ENCODE results near the gene DUS4L. TPM values are rescaled to one million over a fixed set of nuclear protein-coding genes. Genes with fewer than 3 reads are reported as not detected.

DUS4L gene
- polyA plus RNA-seq, 1 donor from 2014 or later: 24.2 TPM

DNA sequence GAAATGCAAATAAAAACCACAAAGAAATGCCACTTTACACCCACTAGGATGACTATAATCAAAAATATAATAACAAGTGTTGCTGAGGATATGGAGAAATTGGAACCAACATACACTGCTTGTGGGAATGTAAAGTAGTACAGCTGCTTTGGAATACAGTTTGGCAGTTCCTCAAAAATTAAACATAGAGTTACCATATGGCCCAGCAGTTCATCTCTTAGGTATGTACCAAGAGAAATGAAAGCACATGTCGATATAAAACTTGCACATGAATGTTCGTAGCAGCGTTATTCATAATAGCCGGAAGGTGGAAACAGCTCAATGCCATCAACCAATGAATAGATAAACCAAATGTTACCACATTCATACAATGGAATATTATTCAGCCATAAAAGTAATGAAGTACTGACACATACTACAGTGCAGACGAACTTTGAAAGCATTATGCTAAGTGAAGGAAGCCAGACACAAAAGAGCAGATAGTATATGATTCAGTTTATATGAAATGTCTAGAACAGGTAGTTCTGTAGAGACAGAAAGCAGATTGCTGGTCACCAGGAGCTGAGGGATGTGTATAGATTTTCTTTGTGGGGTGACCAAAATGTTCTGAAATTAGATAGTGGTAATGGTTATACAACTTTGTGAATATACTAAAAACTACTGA is 28.7 kb downstream of the DUS4L start:
- Histone ChIP-seq H3K4me3 (ENCODE audit: low read length) (no peak overlapping the region), H4K20me1 (ENCODE audit: insufficient read depth) (no peaks in the 10 kb centered on the region), H3K27ac (ENCODE audit: low read length) (no peak overlapping the region), H3K9me2 (ENCODE audit: insufficient read depth, low read length) (no peaks in the 10 kb centered on the region), H3F3A (ENCODE audit: insufficient read depth, low read length, poor library complexity, severe bottlenecking) (no peaks in the 10 kb centered on the region), H3K9ac (ENCODE audit: low read length) (no peak overlapping the region), H3K9me3 (ENCODE audit: low read length) (no peaks in the 10 kb centered on the region), H3K27me3 (ENCODE audit: insufficient read depth, low read depth, low read length) (no peaks in the 10 kb centered on the region), H3K36me3 (ENCODE audit: insufficient read depth, low read length) (peaks cover 7% of the 10 kb centered on the region), H3K79me2 (replicated peaks; ENCODE audit: insufficient read depth, low read length) (no peaks in the 10 kb centered on the region), H3K4me2 (ENCODE audit: low read length) (no peak overlapping the region), H2AFZ (ENCODE audit: low read depth, low read length) (no peak overlapping the region)
- TF ChIP-seq EP300 (conservative IDR thresholded peaks at IDR 0.05; ENCODE audit: poor library complexity, severe bottlenecking): no peak
- no peak for TF ChIP-seq SMC3 (conservative IDR thresholded peaks at IDR 0.05; ENCODE audit: poor library complexity)
- TF ChIP-seq, protein P1, sequence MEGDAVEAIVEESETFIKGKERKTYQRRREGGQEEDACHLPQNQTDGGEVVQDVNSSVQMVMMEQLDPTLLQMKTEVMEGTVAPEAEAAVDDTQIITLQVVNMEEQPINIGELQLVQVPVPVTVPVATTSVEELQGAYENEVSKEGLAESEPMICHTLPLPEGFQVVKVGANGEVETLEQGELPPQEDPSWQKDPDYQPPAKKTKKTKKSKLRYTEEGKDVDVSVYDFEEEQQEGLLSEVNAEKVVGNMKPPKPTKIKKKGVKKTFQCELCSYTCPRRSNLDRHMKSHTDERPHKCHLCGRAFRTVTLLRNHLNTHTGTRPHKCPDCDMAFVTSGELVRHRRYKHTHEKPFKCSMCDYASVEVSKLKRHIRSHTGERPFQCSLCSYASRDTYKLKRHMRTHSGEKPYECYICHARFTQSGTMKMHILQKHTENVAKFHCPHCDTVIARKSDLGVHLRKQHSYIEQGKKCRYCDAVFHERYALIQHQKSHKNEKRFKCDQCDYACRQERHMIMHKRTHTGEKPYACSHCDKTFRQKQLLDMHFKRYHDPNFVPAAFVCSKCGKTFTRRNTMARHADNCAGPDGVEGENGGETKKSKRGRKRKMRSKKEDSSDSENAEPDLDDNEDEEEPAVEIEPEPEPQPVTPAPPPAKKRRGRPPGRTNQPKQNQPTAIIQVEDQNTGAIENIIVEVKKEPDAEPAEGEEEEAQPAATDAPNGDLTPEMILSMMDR (IDR thresholded peaks at IDR 0.05; ENCODE audit: poor library complexity, severe bottlenecking): no peak
- TF ChIP-seq POLR2AphosphoS5 (IDR thresholded peaks at IDR 0.05): no peak
- no peak for TF ChIP-seq EZH2 (IDR thresholded peaks at IDR 0.05; ENCODE audit: borderline replicate concordance, insufficient read depth, low read length, poor library complexity, severe bottlenecking)
- TF ChIP-seq RAD21 (conservative IDR thresholded peaks at IDR 0.05): no peak
- TF ChIP-seq TAF1 (IDR thresholded peaks at IDR 0.05; ENCODE audit: low read depth): no peak
- TF ChIP-seq, protein P2, sequence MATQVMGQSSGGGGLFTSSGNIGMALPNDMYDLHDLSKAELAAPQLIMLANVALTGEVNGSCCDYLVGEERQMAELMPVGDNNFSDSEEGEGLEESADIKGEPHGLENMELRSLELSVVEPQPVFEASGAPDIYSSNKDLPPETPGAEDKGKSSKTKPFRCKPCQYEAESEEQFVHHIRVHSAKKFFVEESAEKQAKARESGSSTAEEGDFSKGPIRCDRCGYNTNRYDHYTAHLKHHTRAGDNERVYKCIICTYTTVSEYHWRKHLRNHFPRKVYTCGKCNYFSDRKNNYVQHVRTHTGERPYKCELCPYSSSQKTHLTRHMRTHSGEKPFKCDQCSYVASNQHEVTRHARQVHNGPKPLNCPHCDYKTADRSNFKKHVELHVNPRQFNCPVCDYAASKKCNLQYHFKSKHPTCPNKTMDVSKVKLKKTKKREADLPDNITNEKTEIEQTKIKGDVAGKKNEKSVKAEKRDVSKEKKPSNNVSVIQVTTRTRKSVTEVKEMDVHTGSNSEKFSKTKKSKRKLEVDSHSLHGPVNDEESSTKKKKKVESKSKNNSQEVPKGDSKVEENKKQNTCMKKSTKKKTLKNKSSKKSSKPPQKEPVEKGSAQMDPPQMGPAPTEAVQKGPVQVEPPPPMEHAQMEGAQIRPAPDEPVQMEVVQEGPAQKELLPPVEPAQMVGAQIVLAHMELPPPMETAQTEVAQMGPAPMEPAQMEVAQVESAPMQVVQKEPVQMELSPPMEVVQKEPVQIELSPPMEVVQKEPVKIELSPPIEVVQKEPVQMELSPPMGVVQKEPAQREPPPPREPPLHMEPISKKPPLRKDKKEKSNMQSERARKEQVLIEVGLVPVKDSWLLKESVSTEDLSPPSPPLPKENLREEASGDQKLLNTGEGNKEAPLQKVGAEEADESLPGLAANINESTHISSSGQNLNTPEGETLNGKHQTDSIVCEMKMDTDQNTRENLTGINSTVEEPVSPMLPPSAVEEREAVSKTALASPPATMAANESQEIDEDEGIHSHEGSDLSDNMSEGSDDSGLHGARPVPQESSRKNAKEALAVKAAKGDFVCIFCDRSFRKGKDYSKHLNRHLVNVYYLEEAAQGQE (IDR thresholded peaks at IDR 0.05; ENCODE audit: borderline replicate concordance): no peak
- TF ChIP-seq MXI1 (conservative IDR thresholded peaks at IDR 0.05; ENCODE audit: poor library complexity, severe bottlenecking): no peak

DNA sequence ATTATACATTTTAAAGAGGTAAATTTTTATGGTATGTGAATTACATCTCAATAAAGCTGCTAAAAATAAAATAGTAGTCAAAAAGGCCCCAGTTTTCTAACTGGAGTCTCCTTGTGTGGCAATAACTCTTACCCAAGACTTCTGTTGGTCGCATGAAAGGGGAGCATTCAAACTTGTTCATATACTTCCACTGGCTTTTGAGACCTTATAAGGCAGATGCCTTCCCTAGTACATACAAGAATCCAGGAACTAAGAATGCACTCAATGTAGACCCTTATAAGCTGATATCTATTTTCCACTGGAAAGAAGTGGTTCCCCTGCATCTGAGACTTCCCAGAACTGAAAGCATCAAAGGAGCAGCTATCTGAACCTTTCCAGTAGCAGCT is 29.2 kb downstream of the DUS4L start:
- peaks cover 7% of the 10 kb centered on the region for H3K36me3 ChIP-seq (ENCODE audit: insufficient read depth, low read length)
- H3K9me2 ChIP-seq (ENCODE audit: insufficient read depth, low read length): no peaks in the 10 kb centered on the region
- no peak overlapping the region for H3K9ac ChIP-seq (ENCODE audit: low read length)
- no peak overlapping the region for H3K4me3 ChIP-seq (ENCODE audit: low read length)
- TF ChIP-seq SMC3 (conservative IDR thresholded peaks at IDR 0.05; ENCODE audit: poor library complexity) (no peak), RAD21 (conservative IDR thresholded peaks at IDR 0.05) (no peak), TAF1 (IDR thresholded peaks at IDR 0.05; ENCODE audit: low read depth) (no peak), EP300 (conservative IDR thresholded peaks at IDR 0.05; ENCODE audit: poor library complexity, severe bottlenecking) (no peak), MXI1 (conservative IDR thresholded peaks at IDR 0.05; ENCODE audit: poor library complexity, severe bottlenecking) (no peak)
- no peaks in the 10 kb centered on the region for H3K9me3 ChIP-seq (ENCODE audit: low read length)
- H3K27me3 ChIP-seq (ENCODE audit: insufficient read depth, low read depth, low read length): no peaks in the 10 kb centered on the region
- H3K79me2 ChIP-seq (replicated peaks; ENCODE audit: insufficient read depth, low read length): no peaks in the 10 kb centered on the region
- no peaks in the 10 kb centered on the region for H4K20me1 ChIP-seq (ENCODE audit: insufficient read depth)
- H3F3A ChIP-seq (ENCODE audit: insufficient read depth, low read length, poor library complexity, severe bottlenecking): no peaks in the 10 kb centered on the region
- no peak overlapping the region for H2AFZ ChIP-seq (ENCODE audit: low read depth, low read length)
- no peak overlapping the region for H3K27ac ChIP-seq (ENCODE audit: low read length)
- no peak overlapping the region for H3K4me2 ChIP-seq (ENCODE audit: low read length)

All from neural cell (in vitro differentiated cells).